Measurements from ENCODE around the gene NSRP1.
A peak's percentile ranks its signal among the peaks of the same experiment; 100 is the strongest.
"Not testable (repeated sequence)": the region's sequence is repeated elsewhere in the genome, so short reads cannot be mapped to it uniquely, and the experiment has no call there.

NSRP1 gene

DNA sequence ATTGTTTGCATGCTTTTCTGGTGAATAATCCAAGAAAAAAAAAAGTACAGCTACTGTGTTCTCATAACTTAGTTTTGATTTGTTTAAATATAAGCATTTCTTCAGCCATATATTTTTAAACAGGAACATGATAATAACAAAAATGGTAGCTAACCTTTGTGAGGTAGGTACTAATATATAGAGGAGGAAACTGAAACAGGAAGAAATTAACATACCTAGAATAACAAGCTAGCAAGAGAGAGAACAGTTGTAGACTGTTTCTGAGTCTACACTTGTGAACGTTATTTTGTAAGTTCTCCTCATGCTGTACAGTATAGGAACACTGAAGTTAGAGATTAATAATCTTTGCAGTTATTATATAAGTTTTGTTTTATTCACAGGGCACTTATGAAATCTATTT is 49.3 kb downstream of the NSRP1 start:
- DNase-seq, result no peak
- in situ Hi-C loops (cut with MboI; ENCODE audit: low pct_unique_long_range_greater_than_20kb, low sequenced_read_pairs), result no loop called here

DNA sequence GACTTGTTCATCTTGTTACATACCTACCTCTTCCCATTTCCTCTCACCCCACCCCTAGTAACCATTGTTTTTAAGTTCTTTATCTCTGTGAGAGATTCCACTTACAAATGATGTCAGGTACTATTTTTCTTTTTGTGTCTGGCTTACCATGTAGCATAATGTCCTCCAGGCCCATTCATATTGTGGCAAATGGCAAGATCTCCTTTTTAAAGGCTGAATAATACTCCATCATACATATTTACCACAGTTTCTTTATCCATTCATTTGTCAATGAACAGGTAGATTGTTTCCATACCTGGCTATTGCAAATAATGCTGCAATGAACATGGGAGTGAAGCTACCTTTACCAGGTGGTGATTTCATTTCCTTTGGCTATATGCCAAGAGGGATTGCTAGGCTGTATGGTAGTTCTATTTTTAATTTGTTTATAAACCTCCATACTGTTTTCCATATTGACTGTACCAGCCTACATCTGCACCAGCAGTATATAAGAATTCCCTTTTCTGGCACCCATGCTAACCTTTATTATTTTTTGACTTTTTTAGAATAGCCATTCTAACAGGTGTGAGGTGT is 53.9 kb downstream of the NSRP1 start:
- in situ Hi-C loops (cut with MboI; ENCODE audit: low pct_unique_long_range_greater_than_20kb, low sequenced_read_pairs), result no loop called here
- DNase-seq, result no peak

DNA sequence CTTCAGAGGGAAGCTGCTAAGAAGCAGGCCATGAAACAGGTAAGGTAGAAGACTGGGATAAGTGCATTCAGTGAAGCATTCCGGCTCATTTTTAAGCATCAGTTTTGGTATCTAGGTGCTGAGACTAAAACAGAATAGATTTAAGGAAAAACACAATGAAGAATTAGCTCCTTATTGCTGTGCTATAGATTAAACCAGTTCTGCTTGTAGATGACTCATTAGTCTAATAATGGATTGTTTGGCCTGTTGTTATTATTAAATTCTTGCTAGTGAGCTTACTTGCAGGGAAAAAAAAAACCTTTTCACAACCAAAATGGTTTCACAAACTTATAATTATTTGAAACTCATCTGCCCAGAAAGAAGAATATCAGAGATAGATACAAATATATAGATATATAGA is 55.9 kb downstream of the NSRP1 start:
- in situ Hi-C loops (cut with MboI; ENCODE audit: low pct_unique_long_range_greater_than_20kb, low sequenced_read_pairs), result no loop called here
- no peak for DNase-seq

DNA sequence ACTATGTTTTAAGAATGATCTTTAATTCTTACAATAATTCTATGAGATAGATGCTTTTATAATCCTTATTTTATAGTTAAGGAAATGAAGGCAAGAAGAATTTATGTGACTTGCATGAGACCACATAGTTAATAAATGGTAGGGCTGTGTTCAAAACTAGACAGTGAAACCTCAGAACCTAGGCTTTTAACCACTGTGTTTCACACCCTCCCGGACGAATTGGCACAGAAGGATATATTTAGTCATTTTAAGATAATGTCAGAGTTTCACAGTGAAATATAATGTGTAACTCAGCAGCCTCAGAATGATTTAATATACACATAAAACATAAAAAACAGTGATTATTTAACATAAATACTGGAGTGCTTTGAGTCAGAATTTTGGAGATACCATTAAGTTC is 57.0 kb downstream of the NSRP1 start:
- no peak for DNase-seq
- in situ Hi-C loops (cut with MboI; ENCODE audit: low pct_unique_long_range_greater_than_20kb, low sequenced_read_pairs), result no loop called here

DNA sequence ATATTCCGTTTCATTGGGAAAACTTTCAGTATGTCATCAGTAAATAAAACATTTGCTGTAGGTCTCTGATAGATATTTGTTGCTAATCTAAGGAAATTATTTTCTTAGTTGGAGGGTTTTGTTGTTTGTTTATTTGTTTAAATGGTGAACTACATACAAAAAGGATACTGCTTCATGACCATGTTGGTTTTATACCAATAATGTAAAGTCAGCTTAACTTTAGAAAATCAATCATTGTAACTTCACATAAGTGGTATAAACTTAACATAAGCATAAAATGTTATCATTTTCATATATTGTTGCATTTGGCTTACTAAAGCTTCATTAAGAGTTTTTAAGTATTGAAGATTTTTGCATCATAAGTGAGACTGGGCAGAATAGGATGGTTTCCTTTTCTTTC is 57.9 kb downstream of the NSRP1 start:
- DNase-seq, result no peak
- in situ Hi-C loops (cut with MboI; ENCODE audit: low pct_unique_long_range_greater_than_20kb, low sequenced_read_pairs), result no loop called here

DNA sequence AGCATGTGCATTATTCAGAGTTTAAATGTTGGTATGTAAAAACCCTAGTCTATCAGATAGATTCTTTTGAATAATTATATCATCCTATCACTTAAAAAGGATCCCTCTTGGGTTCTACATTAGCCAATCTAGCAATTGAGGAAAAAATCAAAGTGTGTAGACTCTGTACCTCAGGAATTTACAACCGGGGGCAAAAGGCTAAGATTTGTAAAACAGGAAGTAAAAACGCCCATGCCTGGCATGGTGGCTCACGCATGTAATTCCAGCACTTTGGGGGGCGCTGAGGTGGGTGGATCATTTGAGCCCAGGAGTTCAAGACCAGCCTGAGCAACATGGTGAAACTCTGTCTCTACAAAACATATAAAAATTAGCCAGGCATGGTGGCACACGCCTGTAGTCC is 60.2 kb downstream of the NSRP1 start:
- in situ Hi-C loops (cut with MboI; ENCODE audit: low pct_unique_long_range_greater_than_20kb, low sequenced_read_pairs), result no loop called here
- no peak for DNase-seq

DNA sequence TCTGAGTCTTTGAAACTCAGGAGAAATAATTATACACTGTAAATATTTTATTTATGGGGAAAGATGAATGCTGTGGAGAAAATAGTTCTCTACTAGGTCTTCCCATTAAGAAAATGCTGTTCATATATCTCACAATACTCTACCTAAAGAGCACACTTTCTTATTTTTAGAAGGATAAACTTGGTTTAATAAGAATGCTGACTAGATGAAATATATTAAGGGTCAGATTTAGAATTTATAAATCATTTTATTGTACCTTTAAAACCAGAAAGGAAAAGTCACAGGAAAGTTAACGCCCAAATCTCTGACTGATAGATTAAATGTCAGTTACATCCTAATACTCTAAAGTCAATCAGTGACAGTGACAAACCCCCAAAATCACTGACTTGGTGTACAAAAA is 70.1 kb downstream of the NSRP1 start:
- in situ Hi-C loops (cut with MboI; ENCODE audit: low pct_unique_long_range_greater_than_20kb, low sequenced_read_pairs), result no loop called here
- DNase-seq, result no peak

DNA sequence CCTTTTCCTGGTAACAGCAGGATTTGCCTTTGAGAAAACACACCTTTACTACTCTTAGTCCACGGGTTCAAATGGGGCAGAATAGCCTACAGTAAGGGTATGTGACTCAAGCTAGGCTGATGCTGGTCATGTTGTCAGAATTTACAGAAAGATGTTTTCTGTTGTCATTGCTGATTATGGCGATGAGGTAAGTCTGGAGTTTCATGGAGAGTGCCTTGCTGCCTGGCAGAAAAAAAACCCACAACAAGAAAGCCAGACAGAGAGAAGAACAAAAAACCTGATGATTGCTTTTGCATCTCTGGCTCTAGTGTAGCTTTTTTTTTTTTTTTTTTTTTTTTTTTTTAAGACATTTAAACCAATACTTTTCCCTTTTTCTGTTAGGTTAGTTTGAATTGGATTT is 71.0 kb downstream of the NSRP1 start:
- in situ Hi-C loops (cut with MboI; ENCODE audit: low pct_unique_long_range_greater_than_20kb, low sequenced_read_pairs), result no loop called here
- DNase-seq, result no peak

DNA sequence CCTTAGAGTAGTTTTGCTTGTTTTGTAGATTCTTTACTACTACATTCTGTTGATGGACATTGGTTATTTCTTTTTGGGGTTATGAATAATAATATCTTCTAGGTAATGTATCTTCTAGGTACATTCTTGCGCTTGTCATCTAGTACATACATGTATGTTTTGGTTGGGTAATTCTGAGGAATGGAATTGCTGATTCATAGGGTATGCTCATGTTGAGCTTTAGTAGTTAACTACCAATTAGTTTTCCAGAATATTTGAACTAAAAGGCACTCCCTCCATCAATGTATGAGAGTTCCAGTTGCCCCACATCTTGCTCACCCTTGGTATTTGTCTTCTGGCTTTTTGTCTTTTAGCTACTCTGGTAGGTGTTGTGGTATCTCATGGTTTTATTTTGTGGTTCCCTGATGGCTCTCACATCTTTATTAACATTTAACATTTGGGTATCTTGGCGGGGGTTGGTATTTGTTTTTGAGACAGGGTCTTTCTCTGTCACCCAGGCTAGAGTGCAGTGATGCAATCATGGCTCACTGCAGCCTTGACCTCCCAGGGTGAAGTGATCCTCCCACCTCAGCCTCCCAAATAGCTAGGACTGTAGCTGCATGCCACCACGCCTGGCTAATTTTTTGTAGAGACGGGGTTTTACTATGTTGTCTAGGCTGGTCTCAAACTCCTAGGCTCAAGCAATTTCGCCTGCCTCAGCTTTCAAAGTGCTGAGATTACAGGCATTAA is 71.8 kb downstream of the NSRP1 start:
- no peak for DNase-seq
- in situ Hi-C loops (cut with MboI; ENCODE audit: low pct_unique_long_range_greater_than_20kb, low sequenced_read_pairs), result no loop called here

DNA sequence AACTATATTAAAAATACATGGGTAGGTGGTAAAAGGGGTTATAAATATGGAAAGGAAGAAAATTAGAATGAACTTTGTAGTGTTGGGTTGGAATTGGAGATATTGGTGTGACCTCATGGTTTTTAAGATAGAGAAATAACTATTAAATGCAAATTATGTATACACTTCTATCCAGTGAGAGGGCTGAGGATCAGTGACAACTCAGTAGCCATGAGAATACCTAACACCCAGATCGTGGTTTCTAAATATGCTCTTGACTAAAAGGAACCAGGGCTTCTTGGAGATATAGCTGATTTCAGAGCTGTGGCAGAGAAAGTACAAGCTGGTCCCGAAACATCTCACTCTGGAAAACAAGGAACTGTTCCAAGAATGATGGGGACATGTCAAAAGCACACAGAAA is 74.5 kb downstream of the NSRP1 start:
- in situ Hi-C loops (cut with MboI; ENCODE audit: low pct_unique_long_range_greater_than_20kb, low sequenced_read_pairs), result no loop called here
- DNase-seq, result no peak

DNA sequence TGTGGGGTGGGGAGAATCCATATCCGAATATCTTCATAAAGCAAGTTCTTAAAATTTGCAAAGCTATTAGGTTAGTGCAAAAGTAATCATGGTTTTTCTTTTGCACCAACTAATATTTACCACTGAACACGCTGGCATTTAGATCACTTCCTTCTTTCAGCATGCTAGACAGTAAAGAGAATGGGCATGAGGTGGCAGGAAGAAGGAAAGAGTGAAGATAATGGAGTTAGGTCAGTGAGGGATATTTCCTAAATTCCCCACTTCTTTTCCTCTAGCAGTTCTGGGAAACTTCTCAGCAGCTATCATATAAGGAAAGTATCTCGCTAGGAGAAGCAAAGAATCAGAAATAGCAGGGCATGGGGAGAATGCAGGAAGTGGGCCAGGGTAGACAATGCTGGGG is 79.9 kb downstream of the NSRP1 start:
- in situ Hi-C loops (cut with MboI; ENCODE audit: low pct_unique_long_range_greater_than_20kb, low sequenced_read_pairs), result no loop called here

DNA sequence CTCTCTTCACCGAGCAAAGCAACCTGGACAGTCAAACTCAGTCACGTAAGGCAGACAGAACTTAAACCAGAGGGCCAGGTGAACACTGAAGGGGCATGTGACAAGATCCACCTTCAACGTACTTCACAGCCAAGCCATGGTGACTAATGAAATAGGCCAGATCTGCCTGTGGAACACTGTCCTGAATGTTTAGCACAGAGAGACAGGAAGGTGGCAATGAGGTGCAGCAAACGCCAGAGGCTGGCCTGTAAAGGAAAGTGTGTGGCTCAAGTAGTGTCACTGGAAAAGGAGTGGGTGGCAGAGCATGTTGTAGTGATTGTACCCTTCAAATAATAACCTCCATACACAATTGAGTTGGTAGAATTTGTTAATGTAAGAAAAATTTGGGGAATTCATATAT is 80.8 kb downstream of the NSRP1 start:
- in situ Hi-C loops (cut with MboI; ENCODE audit: low pct_unique_long_range_greater_than_20kb, low sequenced_read_pairs), result no loop called here

More for the DNA sequence above, 79.9 kb downstream of the NSRP1 start:
- no peak for DNase-seq

DNA sequence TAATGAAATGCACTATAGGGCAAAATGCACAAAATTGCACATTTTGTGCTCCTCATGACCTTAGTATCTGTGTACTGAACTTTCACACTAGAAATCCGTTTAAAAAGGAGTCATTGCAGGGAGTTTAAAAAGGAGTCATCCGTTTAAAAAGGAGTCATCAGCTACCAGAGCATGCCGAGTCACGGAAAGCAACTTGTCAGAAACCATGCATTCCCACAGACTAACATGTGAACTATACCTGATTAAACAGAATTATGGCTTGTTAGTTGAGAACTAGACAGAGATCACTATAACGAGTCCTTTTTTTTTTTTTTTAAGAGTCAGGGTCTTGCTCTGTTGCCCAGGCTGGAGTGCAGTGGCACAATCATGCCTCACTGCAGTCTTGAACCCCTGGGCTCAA is 83.0 kb downstream of the NSRP1 start:
- DNase-seq, result no peak
- in situ Hi-C loops (cut with MboI; ENCODE audit: low pct_unique_long_range_greater_than_20kb, low sequenced_read_pairs), result no loop called here

More for the DNA sequence above, 80.8 kb downstream of the NSRP1 start:
- no peak for DNase-seq

DNA sequence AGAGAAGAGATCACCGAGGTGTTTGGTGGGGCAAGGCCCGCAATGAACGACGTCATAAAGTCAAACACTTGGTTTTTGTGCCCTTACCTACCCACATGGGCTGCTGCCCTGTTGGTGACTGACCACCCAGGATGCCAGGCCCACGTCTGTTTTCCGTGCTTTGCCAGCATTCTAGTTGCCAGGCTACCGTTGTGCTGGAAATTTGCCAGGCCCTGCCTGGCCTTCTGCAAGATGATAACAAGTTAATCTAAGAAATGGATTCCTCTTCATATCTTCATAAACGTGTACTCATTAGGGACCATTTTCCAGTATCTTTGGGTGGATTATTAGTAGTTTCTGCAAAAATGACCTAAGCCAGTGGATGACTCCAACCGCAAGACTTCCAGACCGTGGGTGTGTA is 83.5 kb downstream of the NSRP1 start:
- in situ Hi-C loops (cut with MboI; ENCODE audit: low pct_unique_long_range_greater_than_20kb, low sequenced_read_pairs), result no loop called here

DNA sequence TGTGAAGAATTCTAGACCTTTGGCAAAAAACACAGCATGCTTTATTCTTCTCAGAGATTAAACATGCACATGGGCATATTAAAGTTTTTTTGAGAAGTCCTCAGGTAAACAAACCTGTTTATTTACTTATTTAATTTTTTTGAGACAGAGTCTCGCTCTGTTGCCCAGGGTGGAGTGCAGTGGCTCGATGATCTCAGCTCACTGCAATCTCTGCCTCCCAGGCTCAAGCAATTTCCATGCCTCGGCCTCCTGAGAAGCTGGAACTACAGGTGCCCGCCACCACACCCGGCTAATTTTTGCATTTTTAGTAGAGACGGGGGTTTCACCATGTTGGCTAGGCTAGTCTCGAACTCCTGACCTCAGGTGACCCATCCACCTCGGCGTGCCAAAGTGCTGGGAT is 84.0 kb downstream of the NSRP1 start:
- DNase-seq; in situ Hi-C loops (cut with MboI; ENCODE audit: low pct_unique_long_range_greater_than_20kb, low sequenced_read_pairs): not testable (repeated sequence)

More for the DNA sequence above, 83.5 kb downstream of the NSRP1 start:
- no peak for DNase-seq

DNA sequence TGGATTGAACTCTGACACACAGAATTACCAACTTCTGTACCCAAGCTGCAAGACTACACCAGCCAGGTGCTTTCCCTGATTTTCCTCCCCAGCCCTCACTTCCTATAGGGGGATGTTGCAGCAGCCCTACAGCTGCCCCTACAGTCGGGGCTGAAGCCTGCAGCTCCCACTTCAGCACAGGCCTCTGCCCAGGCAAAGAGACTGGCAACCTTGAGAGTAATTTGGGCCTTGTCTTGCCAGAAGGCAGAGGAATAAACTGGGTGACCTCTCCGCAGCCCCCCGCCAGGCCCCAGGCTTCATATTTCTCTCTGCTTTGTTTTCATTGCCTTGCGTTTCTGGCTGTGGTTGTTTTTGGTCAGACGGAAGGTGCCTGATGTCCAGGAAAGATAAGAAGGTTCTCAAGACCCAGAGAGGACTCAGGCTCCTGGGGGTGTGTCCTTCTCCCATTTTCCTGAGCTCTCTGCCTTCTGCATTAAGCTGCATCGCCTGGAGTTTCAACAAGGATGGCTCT is 86.9 kb downstream of the NSRP1 start:
- in situ Hi-C loops (cut with MboI; ENCODE audit: low pct_unique_long_range_greater_than_20kb, low sequenced_read_pairs), result no loop called here
- DNase-seq, result no peak

DNA sequence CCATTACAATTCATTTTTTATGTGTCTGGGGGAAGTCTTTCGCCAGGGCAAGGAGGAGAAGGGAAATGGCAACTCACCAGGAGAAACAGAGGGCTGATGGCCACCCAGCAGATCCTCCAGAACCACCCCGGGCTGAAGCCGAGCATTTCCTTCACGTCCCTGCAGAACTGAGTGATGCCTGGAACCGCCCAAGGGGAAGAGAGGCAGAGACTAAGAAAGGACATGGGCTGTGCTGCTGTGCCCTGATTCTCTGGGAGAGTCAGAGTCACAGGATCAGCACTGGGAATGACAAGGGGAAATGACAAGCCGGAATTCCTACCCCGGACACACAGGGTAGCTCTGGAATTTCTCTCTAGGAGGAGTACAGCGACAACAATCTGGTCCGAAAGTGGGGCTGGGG is 91.0 kb downstream of the NSRP1 start:
- in situ Hi-C loops (cut with MboI; ENCODE audit: low pct_unique_long_range_greater_than_20kb, low sequenced_read_pairs), result no loop called here
- no peak for DNase-seq

DNA sequence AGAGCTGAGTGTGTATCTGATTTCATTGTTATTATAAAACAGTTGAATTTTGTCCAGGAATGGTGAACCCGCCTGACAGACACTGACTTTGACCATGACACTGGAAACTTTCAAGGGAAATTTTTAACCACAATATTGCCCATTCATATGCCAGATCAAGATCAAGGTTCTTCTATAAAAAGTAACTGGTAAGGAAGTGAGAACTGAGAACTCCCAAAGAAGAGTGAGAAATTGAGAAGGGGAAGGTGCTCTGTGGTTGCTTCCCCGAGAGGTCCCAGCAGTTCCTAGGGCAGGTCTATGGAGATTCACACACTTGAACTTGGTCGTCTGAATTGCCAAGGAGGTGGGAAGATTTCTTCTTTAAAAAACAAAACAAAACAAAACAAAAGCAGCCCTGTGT is 91.6 kb downstream of the NSRP1 start:
- peak; percentile 21 for DNase-seq
- in situ Hi-C loops (cut with MboI; ENCODE audit: low pct_unique_long_range_greater_than_20kb, low sequenced_read_pairs), result no loop called here

DNA sequence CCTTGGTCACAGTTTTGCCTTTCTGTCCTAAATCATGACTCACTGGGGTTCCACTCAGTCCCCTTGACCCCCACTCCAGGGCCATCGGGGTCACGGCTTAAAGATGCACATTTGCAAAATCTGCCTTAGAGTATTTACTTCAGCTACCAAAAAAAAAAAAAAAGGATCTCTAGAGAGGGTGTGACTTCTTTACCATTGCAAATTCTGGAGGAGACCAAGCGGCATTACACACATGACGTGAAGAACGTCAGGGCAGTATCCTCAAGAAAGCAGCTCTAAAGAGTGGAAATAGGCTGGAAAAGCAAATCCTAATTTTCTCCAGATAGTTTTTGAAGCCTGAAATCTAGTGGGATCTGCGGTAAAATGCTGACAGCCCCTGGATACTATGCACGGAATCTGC is 93.3 kb downstream of the NSRP1 start:
- DNase-seq, result no peak
- in situ Hi-C loops (cut with MboI; ENCODE audit: low pct_unique_long_range_greater_than_20kb, low sequenced_read_pairs), result no loop called here

DNA sequence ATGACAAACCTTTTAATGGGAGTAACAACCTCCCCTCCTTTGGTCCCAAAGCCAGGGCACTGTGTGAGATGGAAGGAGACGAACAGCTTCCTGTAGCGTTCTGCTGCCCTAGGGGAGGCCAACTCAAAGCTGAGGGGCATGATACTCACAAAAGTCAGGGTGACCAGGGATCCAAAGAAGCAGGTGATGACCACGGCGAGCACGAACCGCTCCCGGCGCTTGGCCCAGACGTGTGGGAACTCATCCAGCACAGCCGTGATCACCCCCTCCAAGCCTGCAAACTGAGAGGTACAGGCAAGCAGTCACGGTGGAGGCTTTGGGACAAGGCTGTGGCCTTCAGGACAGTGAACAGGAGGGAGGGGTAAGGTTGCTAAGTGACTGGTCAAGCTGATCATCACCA is 93.8 kb downstream of the NSRP1 start:
- in situ Hi-C loops (cut with MboI; ENCODE audit: low pct_unique_long_range_greater_than_20kb, low sequenced_read_pairs), result no loop called here
- no peak for DNase-seq

DNA sequence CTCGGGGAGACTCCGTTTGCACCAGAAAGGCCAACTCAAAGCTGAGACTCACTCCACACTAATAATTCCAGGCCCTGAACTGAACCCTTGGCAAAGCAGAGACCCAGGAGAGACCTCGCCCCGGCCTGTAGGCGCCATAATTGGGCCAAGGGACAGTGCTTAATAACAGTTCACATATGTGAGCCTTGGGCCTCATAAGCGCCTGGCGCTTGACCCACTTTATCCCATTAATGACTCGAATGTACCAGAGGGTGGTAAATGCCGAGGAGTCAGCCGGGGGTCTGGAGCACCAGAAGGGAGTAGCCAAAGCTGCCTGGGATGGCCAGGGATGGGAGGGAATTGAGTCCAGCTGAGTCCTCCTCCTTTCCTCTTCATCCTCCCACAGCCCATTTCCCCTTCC is 94.3 kb downstream of the NSRP1 start:
- DNase-seq, result no peak
- in situ Hi-C loops (cut with MboI; ENCODE audit: low pct_unique_long_range_greater_than_20kb, low sequenced_read_pairs), result no loop called here

Data from KBM-7 (cell line).